Measurements from ENCODE around the gene CRACR2B.

GRCh38 chr11:783581-784015, 44.1 kb upstream of the CRACR2B start:
- peak; percentile 69 to 81 for TF ChIP-seq CTCF (conservative IDR thresholded peaks at IDR 0.05 in 1 of 2, IDR thresholded peaks at IDR 0.05 in 1 of 2; ENCODE audit: extremely low read depth in 1 of 2, insufficient read depth in 1 of 2, low read depth in 1 of 2, low read length in 2 of 2)
- TF ChIP-seq EZH2 (IDR thresholded peaks at IDR 0.05; ENCODE audit: borderline replicate concordance, low read length): no peak

All from mammary epithelial cell (primary cell).